Stimulated activated CD4-positive, alpha-beta T cell treated with anti-CD3 and anti-CD28 coated beads, Interleukin-2, amount 100 ng/mL, for 24 hours (primary cell): ENCODE measurements around the gene FBXW4.

ENCODE experiments used
- DNase-seq, 2 donors: peaks; one replicate each; pipeline ENCODE4 v3.0.0-alpha.2; 2020

Gene FBXW4

GRCh38 chr10:101578803-101579515 is 116.0 kb downstream of the FBXW4 start:
- DNase-seq, result no peak

- DNase-seq, result no peak
Observed at GRCh38 chr10:101578192-101578591, 116.8 kb downstream of the FBXW4 start.

- no peak for DNase-seq
Observed at GRCh38 chr10:101577121-101577871, 117.7 kb downstream of the FBXW4 start.

GRCh38 chr10:101576211-101576863 is 118.6 kb downstream of the FBXW4 start:
- no peak for DNase-seq

GRCh38 chr10:101575580-101576210 is 119.3 kb downstream of the FBXW4 start:
- DNase-seq, result no peak

GRCh38 chr10:101575091-101575490 is 119.9 kb downstream of the FBXW4 start:
- no peak for DNase-seq

GRCh38 chr10:101573885-101574753 is 120.9 kb downstream of the FBXW4 start:
- no peak for DNase-seq

- DNase-seq, result no peak
Observed at GRCh38 chr10:101572785-101573184, 122.2 kb downstream of the FBXW4 start.

- DNase-seq, result no peak
Observed at GRCh38 chr10:101572126-101572525, 122.8 kb downstream of the FBXW4 start.

- DNase-seq, result no peak
Observed at GRCh38 chr10:101571271-101571925, 123.6 kb downstream of the FBXW4 start.

- DNase-seq, result no peak
Observed at GRCh38 chr10:101570428-101571270, 124.3 kb downstream of the FBXW4 start.

GRCh38 chr10:101569622-101570427 is 125.1 kb downstream of the FBXW4 start:
- peak; percentile 85 for DNase-seq

- no peak for DNase-seq
Observed at GRCh38 chr10:101569323-101569621, 125.7 kb downstream of the FBXW4 start.

GRCh38 chr10:101568054-101568745 is 126.8 kb downstream of the FBXW4 start:
- no peak for DNase-seq

- DNase-seq, result no peak
Observed at GRCh38 chr10:101567165-101568006, 127.6 kb downstream of the FBXW4 start.

GRCh38 chr10:101566333-101567164 is 128.4 kb downstream of the FBXW4 start:
- no peak for DNase-seq

- DNase-seq, result no peak
Observed at GRCh38 chr10:101565936-101566332, 129.0 kb downstream of the FBXW4 start.
